NCI-H446 (cell line): ENCODE measurements around the gene CA11.

ENCODE experiments used
- DNase-seq, 2 experiments: peaks; one replicate each; lab custom pipeline; 2025; lab: John Stamatoyannopoulos, UW

Gene CA11

GRCh38 chr19:48613024-48613851 is 32.7 kb downstream of the CA11 start:
- DNase-seq, result no peak

GRCh38 chr19:48611872-48612271 is 34.1 kb downstream of the CA11 start:
- DNase-seq, result no peak

GRCh38 chr19:48609571-48610108 is 36.3 kb downstream of the CA11 start:
- DNase-seq, result no peak

- peak; percentile 36 to 75 for DNase-seq
These were observed 37.2 kb downstream of the CA11 start for GRCh38 chr19:48608798-48609263.

GRCh38 chr19:48607359-48607755 is 38.6 kb downstream of the CA11 start:
- DNase-seq, result no peak

GRCh38 chr19:48606463-48607358 is 39.3 kb downstream of the CA11 start, which contains the start of gene SPACA4:
Gene SPACA4 (plus strand): TSS chr19:48606742. CDS start chr19:48606979, 237 bp downstream.
- no peak for DNase-seq

GRCh38 chr19:48603850-48604249 is 42.1 kb downstream of the CA11 start:
- DNase-seq, result no peak

- no peak for DNase-seq
These were observed 42.5 kb downstream of the CA11 start for GRCh38 chr19:48603449-48603848.

GRCh38 chr19:48603001-48603400 is 43.0 kb downstream of the CA11 start:
- no peak for DNase-seq

- no peak for DNase-seq
These were observed 45.1 kb downstream of the CA11 start for GRCh38 chr19:48600679-48601417.

- DNase-seq, result no peak
These were observed 46.8 kb downstream of the CA11 start for GRCh38 chr19:48598996-48599700.

GRCh38 chr19:48596679-48597465 is 49.1 kb downstream of the CA11 start:
- no peak for DNase-seq

GRCh38 chr19:48596237-48596636 is 49.8 kb downstream of the CA11 start:
- DNase-seq, result no peak

- DNase-seq, result no peak
These were observed 50.2 kb downstream of the CA11 start for GRCh38 chr19:48595833-48596232.

GRCh38 chr19:48595171-48595570 is 50.8 kb downstream of the CA11 start:
- no peak for DNase-seq

- DNase-seq, result no peak
These were observed 55.0 kb downstream of the CA11 start for GRCh38 chr19:48591021-48591420.

GRCh38 chr19:48588670-48589401 is 57.2 kb downstream of the CA11 start:
- peak; percentile 80 to 93 for DNase-seq
